Parathyroid adenoma (tissue), 2 donors: Measurements from ENCODE around the gene ADGRD1.
"Not testable (repeated sequence)": the region's sequence is repeated elsewhere in the genome, so short reads cannot be mapped to it uniquely, and the experiment has no call there.

Experiments
- H2AFZ ChIP-seq: fragments of 300-600 bp; sonication (generic); one replicate; pipeline ENCODE4 v1.7.0; 2017; ENCODE audit warnings: antibody characterized with exemption, mild to moderate bottlenecking
- H3K27ac ChIP-seq: fragments of 300-600 bp; sonication (generic); one replicate; pipeline ENCODE4 v1.7.0; 2017
- H3K27me3 ChIP-seq: fragments of 300-600 bp; sonication (generic); one replicate; pipeline ENCODE4 v1.7.0; 2017; ENCODE audit warnings: low read length; ENCODE audit not compliant: control insufficient read depth, insufficient read depth
- H3K36me3 ChIP-seq: fragments of 300-600 bp; sonication (generic); one replicate; pipeline ENCODE4 v1.7.0; 2017; ENCODE audit warnings: low read length; ENCODE audit not compliant: control insufficient read depth, insufficient read depth
- H3K4me1 ChIP-seq: fragments of 300-600 bp; sonication (generic); one replicate; pipeline ENCODE4 v1.7.0; 2017; ENCODE audit warnings: control low read depth
- H3K4me2 ChIP-seq: fragments of 300-600 bp; sonication (generic); one replicate; pipeline ENCODE4 v1.7.0; 2017; ENCODE audit warnings: low read length
- H3K4me3 ChIP-seq: fragments of 300-600 bp; sonication (generic); one replicate; pipeline ENCODE4 v1.7.0; 2017; ENCODE audit warnings: low read depth, low read length
- H3K79me2 ChIP-seq: fragments of 300-600 bp; sonication (generic); one replicate; pipeline ENCODE4 v1.7.0; 2017; ENCODE audit warnings: control low read depth
- H3K9ac ChIP-seq: fragments of 300-600 bp; sonication (generic); one replicate; pipeline ENCODE4 v1.7.0; 2017; ENCODE audit warnings: mild to moderate bottlenecking
- H3K9me3 ChIP-seq: fragments of 300-600 bp; sonication (generic); one replicate; pipeline ENCODE4 v1.7.0; 2017; ENCODE audit warnings: low read length; ENCODE audit not compliant: control insufficient read depth
- CTCF ChIP-seq: fragments of 300-600 bp; sonication (generic); IDR thresholded peaks from one replicate; pipeline ENCODE4 v1.7.0; 2017; ENCODE audit warnings: antibody characterized with exemption, mild to moderate bottlenecking
- donor health status: primary hyperparathyroidism.

ADGRD1 gene

GRCh38 chr12:130993759-130994670, 40.3 kb downstream of the ADGRD1 start:
- Histone ChIP-seq H3K27ac (no peak overlapping the region), H3K9ac (no peak overlapping the region)
- TF ChIP-seq CTCF: no peak

GRCh38 chr12:130994821-130995375, 41.2 kb downstream of the ADGRD1 start:
- Histone ChIP-seq H3K27me3 (peaks cover 4% of the 10 kb centered on the region), H3K4me1 (no peaks in the 10 kb centered on the region), H3K79me2 (no peaks in the 10 kb centered on the region), H3K27ac (no peak overlapping the region), H2AFZ (no peak overlapping the region), H3K9ac (no peak overlapping the region), H3K36me3 (no peaks in the 10 kb centered on the region), H3K9me3 (no peaks in the 10 kb centered on the region), H3K4me3 (no peak overlapping the region), H3K4me2 (no peak overlapping the region)
- TF ChIP-seq CTCF: no peak

More at GRCh38 chr12:130993759-130994670, 40.3 kb downstream of the ADGRD1 start:
- Histone ChIP-seq H3K4me2 (no peak overlapping the region), H3K79me2 (no peaks in the 10 kb centered on the region), H3K36me3 (no peaks in the 10 kb centered on the region), H3K4me1 (no peaks in the 10 kb centered on the region), H3K27me3 (peaks cover 4% of the 10 kb centered on the region), H3K4me3 (no peak overlapping the region), H2AFZ (no peak overlapping the region), H3K9me3 (no peaks in the 10 kb centered on the region)

- not testable (repeated sequence) for H3K4me3 ChIP-seq, H3K4me1 ChIP-seq, H2AFZ ChIP-seq, H3K9me3 ChIP-seq, H3K4me2 ChIP-seq, H3K27ac ChIP-seq, H3K36me3 ChIP-seq, H3K9ac ChIP-seq, H3K27me3 ChIP-seq, H3K79me2 ChIP-seq
Observed at GRCh38 chr12:130995386-130995969, 41.8 kb downstream of the ADGRD1 start.

GRCh38 chr12:130998136-130998535, 44.4 kb downstream of the ADGRD1 start:
- Histone ChIP-seq H3K36me3 (no peaks in the 10 kb centered on the region), H2AFZ (no peak overlapping the region), H3K27ac (no peak overlapping the region), H3K9me3 (no peaks in the 10 kb centered on the region), H3K4me3 (no peak overlapping the region), H3K4me1 (no peaks in the 10 kb centered on the region), H3K4me2 (no peak overlapping the region), H3K9ac (no peak overlapping the region), H3K79me2 (no peaks in the 10 kb centered on the region), H3K27me3 (no peaks in the 10 kb centered on the region)
- no peak for TF ChIP-seq CTCF

GRCh38 chr12:131000000-131000486, 46.3 kb downstream of the ADGRD1 start:
- H3K4me3 ChIP-seq: no peak overlapping the region
- H3K9ac ChIP-seq: no peak overlapping the region
- H3K4me2 ChIP-seq: no peak overlapping the region
- no peaks in the 10 kb centered on the region for H3K4me1 ChIP-seq
- no peak overlapping the region for H2AFZ ChIP-seq
- TF ChIP-seq CTCF: no peak
- H3K36me3 ChIP-seq: no peaks in the 10 kb centered on the region
- H3K9me3 ChIP-seq: no peaks in the 10 kb centered on the region
- H3K79me2 ChIP-seq: no peaks in the 10 kb centered on the region
- no peak overlapping the region for H3K27ac ChIP-seq
- no peaks in the 10 kb centered on the region for H3K27me3 ChIP-seq
